ENCODE measurements around the gene PCNX2.
"Not testable (repeated sequence)": the region's sequence is repeated elsewhere in the genome, so short reads cannot be mapped to it uniquely, and the experiment has no call there.

The PCNX2 gene

DNA sequence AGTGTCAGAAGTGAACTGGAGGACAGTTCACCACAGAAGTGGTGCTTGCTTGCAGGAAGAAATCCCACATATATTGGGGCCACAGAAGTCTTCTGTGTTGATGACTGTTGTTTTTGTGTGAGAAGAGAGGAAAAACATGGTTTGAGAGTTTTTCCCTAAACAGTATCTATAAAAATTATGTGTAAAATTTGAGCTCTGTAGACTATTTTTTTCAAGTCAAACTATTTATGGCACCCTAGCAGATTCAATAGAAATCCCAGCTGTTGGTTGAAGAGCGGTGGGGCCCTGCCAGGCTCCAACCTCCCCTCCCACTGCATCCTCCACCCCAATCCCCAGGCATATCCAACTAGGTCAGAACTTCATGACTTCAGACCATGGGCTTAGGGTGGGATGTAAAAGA lies 283.5 kb downstream of the PCNX2 start:
- Histone ChIP-seq H3K9me3 (ENCODE audit: control insufficient read depth, insufficient read depth, low read length) (no peaks in the 10 kb centered on the region), H3K36me3 (ENCODE audit: control insufficient read depth, insufficient read depth, low read length) (no peaks in the 10 kb centered on the region), H3K9ac (ENCODE audit: low read depth, low read length) (no peak overlapping the region), H3K4me3 (ENCODE audit: low read depth, low read length) (no peak overlapping the region), H3K27me3 (ENCODE audit: control insufficient read depth, insufficient read depth, low read length) (no peaks in the 10 kb centered on the region), H3K4me1 (ENCODE audit: control insufficient read depth, insufficient read depth, low read length) (no peaks in the 10 kb centered on the region)

DNA sequence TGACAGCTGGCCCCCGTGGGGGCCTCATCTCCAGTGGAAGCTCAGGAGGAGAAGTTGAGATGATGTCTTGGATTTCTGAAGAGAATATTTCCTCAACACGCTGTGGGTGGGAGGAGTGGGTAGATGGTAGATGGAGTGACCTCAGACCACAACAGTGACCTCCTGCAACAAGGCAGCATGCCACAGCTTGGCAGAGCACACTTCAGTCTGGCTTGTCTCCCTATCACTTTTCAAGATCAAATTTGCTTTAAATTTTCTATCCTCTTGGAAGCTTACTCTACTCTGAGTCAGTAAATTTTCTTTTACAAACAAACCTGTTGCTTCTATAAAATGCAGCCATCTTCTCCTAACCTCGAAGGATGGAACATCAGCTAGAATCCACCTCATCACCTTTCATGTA lies 285.4 kb downstream of the PCNX2 start:
- H3K27me3 ChIP-seq (ENCODE audit: control insufficient read depth, insufficient read depth, low read length): no peaks in the 10 kb centered on the region
- no peaks in the 10 kb centered on the region for H3K4me1 ChIP-seq (ENCODE audit: control insufficient read depth, insufficient read depth, low read length)
- no peak overlapping the region for H3K9ac ChIP-seq (ENCODE audit: low read depth, low read length)
- no peaks in the 10 kb centered on the region for H3K36me3 ChIP-seq (ENCODE audit: control insufficient read depth, insufficient read depth, low read length)
- H3K9me3 ChIP-seq (ENCODE audit: control insufficient read depth, insufficient read depth, low read length): no peaks in the 10 kb centered on the region
- H3K4me3 ChIP-seq (ENCODE audit: low read depth, low read length): no peak overlapping the region

DNA sequence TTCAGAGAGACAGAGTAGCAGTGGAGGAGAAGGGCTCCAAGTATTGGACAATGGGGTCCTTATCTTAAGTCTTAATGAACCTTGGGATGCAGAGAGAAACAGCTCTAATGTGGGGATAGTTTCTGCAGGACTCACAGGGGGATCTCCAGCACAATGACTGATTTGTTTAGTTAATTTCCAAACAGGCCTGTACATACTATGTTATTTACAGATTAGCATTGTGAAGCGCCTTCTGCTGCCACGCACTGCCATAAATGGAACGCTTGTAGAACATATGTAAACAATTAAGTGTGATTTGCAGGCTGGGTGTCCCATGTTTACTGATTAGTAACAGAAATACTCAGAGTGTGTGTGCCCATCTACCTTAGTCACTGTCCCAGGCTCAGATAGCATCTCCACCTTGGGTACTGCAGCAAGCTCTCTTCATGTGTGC lies 289.0 kb downstream of the PCNX2 start:
- Histone ChIP-seq H3K4me3 (ENCODE audit: low read depth, low read length) (no peak overlapping the region), H3K9me3 (ENCODE audit: control insufficient read depth, insufficient read depth, low read length) (no peaks in the 10 kb centered on the region), H3K4me1 (ENCODE audit: control insufficient read depth, insufficient read depth, low read length) (no peaks in the 10 kb centered on the region), H3K27me3 (ENCODE audit: control insufficient read depth, insufficient read depth, low read length) (no peaks in the 10 kb centered on the region), H3K36me3 (ENCODE audit: control insufficient read depth, insufficient read depth, low read length) (no peaks in the 10 kb centered on the region), H3K9ac (ENCODE audit: low read depth, low read length) (no peak overlapping the region)

DNA sequence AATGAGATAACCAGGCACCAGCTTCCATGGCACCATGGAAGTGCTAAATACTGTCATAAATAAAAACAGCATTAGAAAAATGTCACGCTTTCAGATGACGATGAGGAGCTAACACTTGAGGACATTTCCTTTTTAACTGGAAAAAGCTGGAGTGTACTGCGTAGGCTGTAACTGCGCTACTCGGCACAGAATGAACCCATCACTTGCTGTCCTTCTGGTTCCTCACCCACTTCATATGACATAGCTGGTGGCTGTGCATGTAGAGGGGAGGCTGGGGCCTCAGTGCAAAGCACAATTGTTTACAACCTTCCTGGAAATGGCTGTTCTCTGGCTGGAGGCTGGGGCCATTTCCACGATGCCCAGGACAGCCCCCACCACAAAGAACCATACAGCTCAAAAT lies 289.4 kb downstream of the PCNX2 start:
- Histone ChIP-seq H3K9ac (ENCODE audit: low read depth, low read length) (no peak overlapping the region), H3K27me3 (ENCODE audit: control insufficient read depth, insufficient read depth, low read length) (no peaks in the 10 kb centered on the region), H3K36me3 (ENCODE audit: control insufficient read depth, insufficient read depth, low read length) (no peaks in the 10 kb centered on the region), H3K4me3 (ENCODE audit: low read depth, low read length) (no peak overlapping the region), H3K4me1 (ENCODE audit: control insufficient read depth, insufficient read depth, low read length) (no peaks in the 10 kb centered on the region), H3K9me3 (ENCODE audit: control insufficient read depth, insufficient read depth, low read length) (no peaks in the 10 kb centered on the region)

DNA sequence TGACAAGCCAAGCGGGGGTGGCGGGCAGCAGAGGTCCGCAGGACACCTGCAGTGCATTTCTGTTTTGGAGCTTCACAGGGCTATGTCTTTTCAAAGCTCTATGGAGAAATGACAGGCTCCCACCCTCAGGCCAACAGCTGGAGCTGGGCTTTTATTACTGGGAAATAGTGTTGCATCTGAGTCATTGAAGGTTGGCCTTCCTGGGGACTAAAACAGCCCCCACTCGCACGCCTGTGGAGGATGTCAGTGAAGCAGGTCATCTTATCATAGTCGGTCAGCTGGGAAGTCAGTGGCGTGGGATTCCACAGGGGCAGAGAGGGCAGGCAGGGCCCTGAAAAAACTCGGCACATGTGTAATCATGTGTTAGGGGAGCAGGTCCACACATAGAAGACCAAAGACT lies 289.8 kb downstream of the PCNX2 start:
- no peak overlapping the region for H3K4me3 ChIP-seq (ENCODE audit: low read depth, low read length)
- H3K27me3 ChIP-seq (ENCODE audit: control insufficient read depth, insufficient read depth, low read length): no peaks in the 10 kb centered on the region
- no peaks in the 10 kb centered on the region for H3K36me3 ChIP-seq (ENCODE audit: control insufficient read depth, insufficient read depth, low read length)
- no peak overlapping the region for H3K9ac ChIP-seq (ENCODE audit: low read depth, low read length)
- no peaks in the 10 kb centered on the region for H3K9me3 ChIP-seq (ENCODE audit: control insufficient read depth, insufficient read depth, low read length)
- H3K4me1 ChIP-seq (ENCODE audit: control insufficient read depth, insufficient read depth, low read length): no peaks in the 10 kb centered on the region

DNA sequence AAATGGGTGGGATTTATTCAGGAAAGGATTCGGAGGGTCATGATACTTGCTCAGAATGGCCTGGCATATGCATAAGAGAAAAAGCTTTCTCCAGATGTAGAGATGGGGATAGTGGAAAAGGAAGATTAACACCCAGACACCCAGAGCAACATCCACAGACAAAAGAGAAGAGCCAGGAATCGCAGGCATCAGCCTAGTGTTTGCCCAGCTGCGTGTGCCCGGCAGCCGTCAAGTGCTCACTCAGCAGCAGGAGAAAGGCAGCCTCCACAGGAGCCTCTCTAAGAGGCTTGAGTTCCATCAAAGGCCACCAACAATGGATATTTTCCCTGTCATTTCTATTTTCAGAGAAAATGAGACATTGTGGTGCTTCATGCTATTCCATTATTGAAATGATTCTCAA lies 290.4 kb downstream of the PCNX2 start:
- Histone ChIP-seq H3K9ac (ENCODE audit: low read depth, low read length) (no peak overlapping the region), H3K9me3 (ENCODE audit: control insufficient read depth, insufficient read depth, low read length) (no peaks in the 10 kb centered on the region), H3K36me3 (ENCODE audit: control insufficient read depth, insufficient read depth, low read length) (no peaks in the 10 kb centered on the region), H3K4me1 (ENCODE audit: control insufficient read depth, insufficient read depth, low read length) (no peaks in the 10 kb centered on the region), H3K4me3 (ENCODE audit: low read depth, low read length) (no peak overlapping the region), H3K27me3 (ENCODE audit: control insufficient read depth, insufficient read depth, low read length) (no peaks in the 10 kb centered on the region)

DNA sequence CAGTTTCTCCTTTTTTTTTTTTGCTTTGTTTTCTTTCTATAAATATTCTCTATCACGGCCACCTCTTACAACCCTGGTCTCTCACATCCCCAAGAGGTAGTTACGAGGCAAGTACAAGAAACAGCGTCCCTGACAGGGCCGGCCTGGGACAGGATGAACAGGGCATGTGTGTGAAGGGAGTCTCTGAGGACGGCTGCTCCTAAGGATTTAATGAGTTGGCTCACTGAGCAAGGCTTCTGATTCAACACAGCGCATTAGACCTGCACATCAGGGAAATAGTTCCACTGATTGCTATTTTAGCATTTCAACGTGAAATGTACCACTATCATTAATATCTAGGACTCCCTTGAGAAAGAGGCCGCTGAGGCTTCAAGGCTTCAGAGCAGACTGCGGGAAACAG lies 291.1 kb downstream of the PCNX2 start:
- no peak overlapping the region for H3K9ac ChIP-seq (ENCODE audit: low read depth, low read length)
- no peaks in the 10 kb centered on the region for H3K9me3 ChIP-seq (ENCODE audit: control insufficient read depth, insufficient read depth, low read length)
- peaks cover 2% of the 10 kb centered on the region for H3K36me3 ChIP-seq (ENCODE audit: control insufficient read depth, insufficient read depth, low read length)
- no peak overlapping the region for H3K4me3 ChIP-seq (ENCODE audit: low read depth, low read length)
- no peaks in the 10 kb centered on the region for H3K27me3 ChIP-seq (ENCODE audit: control insufficient read depth, insufficient read depth, low read length)
- H3K4me1 ChIP-seq (ENCODE audit: control insufficient read depth, insufficient read depth, low read length): no peaks in the 10 kb centered on the region

DNA sequence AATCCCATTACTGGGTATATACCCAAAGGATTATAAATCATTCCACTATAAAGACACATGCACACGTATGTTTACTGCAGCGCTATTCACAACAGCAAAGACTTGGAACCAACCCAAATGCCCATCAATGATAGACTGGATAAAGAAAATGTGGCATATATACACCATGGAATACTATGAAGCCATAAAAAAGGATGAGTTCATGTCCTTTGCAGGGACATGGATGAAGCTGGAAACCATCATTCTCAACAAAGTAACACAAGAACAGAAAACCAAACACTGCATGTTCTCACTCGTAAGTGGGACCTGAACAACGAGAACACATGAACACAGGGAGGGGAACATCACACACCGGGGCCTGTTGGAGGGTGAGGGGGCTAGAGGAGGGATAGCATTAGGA lies 291.9 kb downstream of the PCNX2 start:
- not testable (repeated sequence) for H3K4me1 ChIP-seq (ENCODE audit: control insufficient read depth, insufficient read depth, low read length); H3K27me3 ChIP-seq (ENCODE audit: control insufficient read depth, insufficient read depth, low read length); H3K4me3 ChIP-seq (ENCODE audit: low read depth, low read length); H3K9me3 ChIP-seq (ENCODE audit: control insufficient read depth, insufficient read depth, low read length); H3K36me3 ChIP-seq (ENCODE audit: control insufficient read depth, insufficient read depth, low read length); H3K9ac ChIP-seq (ENCODE audit: low read depth, low read length)

DNA sequence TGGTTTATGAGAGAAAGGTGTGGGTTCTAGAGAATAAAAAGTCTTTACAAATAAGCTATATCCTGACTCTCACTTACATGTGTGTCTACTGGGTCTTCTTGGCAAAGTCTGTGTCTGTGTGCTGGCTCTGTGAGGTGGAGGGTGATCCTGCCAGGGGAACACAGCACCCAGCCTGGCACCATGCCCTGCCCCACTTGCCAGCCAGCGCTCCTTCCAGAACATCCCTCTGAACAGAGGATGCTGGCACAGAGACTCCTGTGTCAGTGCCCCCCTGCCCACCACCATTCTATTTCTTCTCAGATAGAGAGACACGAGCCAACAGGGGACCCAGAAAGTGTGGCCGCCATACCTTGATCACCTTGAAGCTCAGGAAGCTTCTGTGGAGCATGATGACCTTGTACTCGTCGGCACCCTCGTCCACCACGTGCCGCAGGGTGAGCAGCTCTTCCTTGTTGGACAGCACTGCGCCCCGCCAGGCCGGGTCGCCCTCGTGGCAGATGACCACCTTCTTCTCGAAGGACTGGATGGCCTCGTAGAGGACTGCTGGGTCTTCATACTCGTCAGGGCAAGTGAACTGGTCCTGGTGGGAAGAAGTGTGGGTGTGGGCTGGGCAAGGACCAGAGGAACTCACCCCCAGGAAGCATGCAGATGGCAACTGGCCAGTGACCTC lies 295.4 kb downstream of the PCNX2 start:
- Histone ChIP-seq H3K4me3 (ENCODE audit: low read depth, low read length) (no peak overlapping the region), H3K4me1 (ENCODE audit: control insufficient read depth, insufficient read depth, low read length) (no peaks in the 10 kb centered on the region), H3K9me3 (ENCODE audit: control insufficient read depth, insufficient read depth, low read length) (no peaks in the 10 kb centered on the region), H3K9ac (ENCODE audit: low read depth, low read length) (no peak overlapping the region), H3K27me3 (ENCODE audit: control insufficient read depth, insufficient read depth, low read length) (no peaks in the 10 kb centered on the region), H3K36me3 (ENCODE audit: control insufficient read depth, insufficient read depth, low read length) (peaks cover 5% of the 10 kb centered on the region)

DNA sequence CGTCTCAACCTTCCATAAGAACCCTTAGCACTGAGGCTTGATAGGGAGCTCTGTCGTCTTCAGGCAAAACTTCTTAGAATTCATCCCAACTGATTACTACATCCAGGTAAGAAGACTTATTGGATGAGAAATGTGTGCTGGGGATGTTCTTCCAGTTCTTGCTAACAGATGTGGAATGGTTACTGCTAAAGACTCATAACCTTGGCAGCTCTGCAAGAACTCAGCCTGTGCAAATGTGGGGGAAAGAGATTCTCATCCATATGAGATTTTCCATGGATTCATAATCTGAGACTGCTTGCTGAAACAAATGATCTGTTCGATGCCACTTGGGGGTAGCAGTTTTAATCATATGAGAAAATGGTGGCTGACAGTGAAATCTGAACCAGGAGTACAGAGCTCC lies 296.9 kb downstream of the PCNX2 start:
- Histone ChIP-seq H3K9me3 (ENCODE audit: control insufficient read depth, insufficient read depth, low read length) (no peaks in the 10 kb centered on the region), H3K4me1 (ENCODE audit: control insufficient read depth, insufficient read depth, low read length) (no peaks in the 10 kb centered on the region), H3K9ac (ENCODE audit: low read depth, low read length) (no peak overlapping the region), H3K27me3 (ENCODE audit: control insufficient read depth, insufficient read depth, low read length) (no peaks in the 10 kb centered on the region), H3K4me3 (ENCODE audit: low read depth, low read length) (no peak overlapping the region), H3K36me3 (ENCODE audit: control insufficient read depth, insufficient read depth, low read length) (peaks cover 7% of the 10 kb centered on the region)

DNA sequence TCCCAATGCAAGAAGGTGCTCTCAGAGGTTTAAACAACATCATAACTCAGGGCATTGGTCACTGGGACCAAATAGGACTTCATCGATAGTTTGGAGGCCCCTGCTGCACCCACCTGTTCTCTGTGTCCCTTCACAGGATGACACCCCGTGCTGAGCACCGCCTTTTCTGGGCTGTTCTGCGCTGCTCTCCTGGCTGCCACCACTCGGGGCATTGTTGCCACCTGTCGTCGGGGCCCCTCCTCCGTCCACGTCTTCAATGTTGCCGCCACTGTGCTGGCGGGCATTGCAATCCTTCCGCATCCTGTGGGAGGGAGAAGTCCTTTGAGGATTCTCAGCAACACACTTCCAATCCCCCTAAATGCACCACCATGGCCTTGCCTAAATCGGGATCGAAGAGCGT lies 297.4 kb downstream of the PCNX2 start:
- Histone ChIP-seq H3K9me3 (ENCODE audit: control insufficient read depth, insufficient read depth, low read length) (no peaks in the 10 kb centered on the region), H3K36me3 (ENCODE audit: control insufficient read depth, insufficient read depth, low read length) (peaks cover 7% of the 10 kb centered on the region), H3K4me1 (ENCODE audit: control insufficient read depth, insufficient read depth, low read length) (no peaks in the 10 kb centered on the region)

DNA sequence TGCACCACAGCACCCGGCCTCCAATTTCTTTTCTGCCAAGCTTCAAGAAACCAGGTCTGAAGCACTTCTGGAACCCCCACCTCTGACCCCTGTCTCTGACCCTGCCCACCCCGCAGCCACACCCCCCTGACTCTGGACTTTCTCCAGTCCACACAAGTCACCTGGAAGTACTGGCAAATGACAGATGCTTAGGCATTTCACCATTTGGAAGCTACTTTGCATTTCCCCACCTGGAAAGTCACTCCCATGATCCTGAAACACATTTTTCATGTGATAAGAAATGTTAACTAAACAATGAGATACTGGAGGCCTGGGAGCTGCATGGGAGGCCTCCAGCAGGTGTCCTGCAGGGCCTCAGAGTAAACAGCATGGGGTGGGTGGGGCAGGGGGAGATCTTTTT lies 299.4 kb downstream of the PCNX2 start:
- peaks cover 7% of the 10 kb centered on the region for H3K36me3 ChIP-seq (ENCODE audit: control insufficient read depth, insufficient read depth, low read length)
- no peak overlapping the region for H3K4me3 ChIP-seq (ENCODE audit: low read depth, low read length)
- H3K9ac ChIP-seq (ENCODE audit: low read depth, low read length): no peak overlapping the region
- no peaks in the 10 kb centered on the region for H3K27me3 ChIP-seq (ENCODE audit: control insufficient read depth, insufficient read depth, low read length)
- no peaks in the 10 kb centered on the region for H3K9me3 ChIP-seq (ENCODE audit: control insufficient read depth, insufficient read depth, low read length)
- no peaks in the 10 kb centered on the region for H3K4me1 ChIP-seq (ENCODE audit: control insufficient read depth, insufficient read depth, low read length)

More for the DNA sequence above, 297.4 kb downstream of the PCNX2 start:
- no peaks in the 10 kb centered on the region for H3K27me3 ChIP-seq (ENCODE audit: control insufficient read depth, insufficient read depth, low read length)
- no peak overlapping the region for H3K4me3 ChIP-seq (ENCODE audit: low read depth, low read length)
- no peak overlapping the region for H3K9ac ChIP-seq (ENCODE audit: low read depth, low read length)

Data from iPS-15b (cell line).